Measurements from ENCODE around the gene ITGA1. TPM values are rescaled to one million over a fixed set of nuclear protein-coding genes. Genes with fewer than 3 reads are reported as not detected.

The ITGA1 gene
- total and polyA plus RNA-seq, 2 of the 13 experiments (the other 11 are each of a cell fraction or from before 2014, with no cell fraction given) = 23.1 to 28.6 TPM

GRCh38 chr5:52915176-52915875 is 127.6 kb downstream of the ITGA1 start (continued):
- TF ChIP-seq ARID3A (IDR thresholded peaks at IDR 0.05; ENCODE audit: low read depth, low read length) = peak; percentile 90
- TF ChIP-seq REST (IDR thresholded peaks at IDR 0.05; ENCODE audit: borderline replicate concordance in 1 of 2, low read depth in 1 of 2, low read length in 2 of 2) = no peak
- no peak for TF ChIP-seq AKAP8 (CRISPR knock-in tag; IDR thresholded peaks at IDR 0.05)
- TF ChIP-seq CTCF (CRISPR knock-in tag; IDR thresholded peaks at IDR 0.05) = peak; percentile 79
- TF ChIP-seq TBX3 (IDR thresholded peaks at IDR 0.05; ENCODE audit: borderline replicate concordance) = no peak
- TF ChIP-seq ZSCAN5A (CRISPR knock-in tag; IDR thresholded peaks at IDR 0.05; ENCODE audit: borderline replicate concordance) = no peak
- TF ChIP-seq RAD21 (CRISPR knock-in tag; IDR thresholded peaks at IDR 0.05) = peak; percentile 63; the same call in 1 of the 2 replicates
- no peak for TF ChIP-seq ZNF317 (CRISPR knock-in tag; IDR thresholded peaks at IDR 0.05)
- no peak for TF ChIP-seq ZNF232 (CRISPR knock-in tag; IDR thresholded peaks at IDR 0.05; ENCODE audit: borderline replicate concordance)
- no peak for TF ChIP-seq ZNF33A (CRISPR knock-in tag; IDR thresholded peaks at IDR 0.05; ENCODE audit: borderline replicate concordance)
- peak; percentile 31; the same call in 1 of the 2 replicates for TF ChIP-seq STAT6 (CRISPR knock-in tag; IDR thresholded peaks at IDR 0.05; ENCODE audit: borderline replicate concordance)
- peak; percentile 64 for TF ChIP-seq ASH2L (IDR thresholded peaks at IDR 0.05; ENCODE audit: insufficient read length, low read depth, low read length)
- TF ChIP-seq FOXJ3 (CRISPR knock-in tag; IDR thresholded peaks at IDR 0.05; ENCODE audit: borderline replicate concordance) = no peak
- TF ChIP-seq ZBTB46 (CRISPR knock-in tag; IDR thresholded peaks at IDR 0.05; ENCODE audit: borderline replicate concordance) = no peak

All from HepG2 (cell line).